CD1c-positive myeloid dendritic cell (primary cell): ENCODE measurements around the gene SEC63.
"Not testable (repeated sequence)": the region's sequence is repeated elsewhere in the genome, so short reads cannot be mapped to it uniquely, and the experiment has no call there.

Experiments
- DNase-seq: peaks from one replicate; pipeline ENCODE4 v3.0.0-alpha.2; 2016; ENCODE audit errors: extremely low spot score

SEC63 gene

GRCh38 chr6:107957909-107958688 lies at the start of gene SEC63:
Gene SEC63, minus strand, starts transcription at chr6:107958208. Its CDS starts 199 bp downstream, at chr6:107958009.
- DNase-seq, result peak; percentile 98

- DNase-seq, result no peak
Measured at GRCh38 chr6:108005961-108006360, 48.0 kb upstream of the SEC63 start.

- DNase-seq, result no peak
Measured at GRCh38 chr6:108004861-108005260, 46.9 kb upstream of the SEC63 start.

GRCh38 chr6:108002365-108003221 lies 44.6 kb upstream of the SEC63 start:
- peak; percentile 1 for DNase-seq

- DNase-seq, result no peak
Measured at GRCh38 chr6:108001696-108002231, 43.8 kb upstream of the SEC63 start.

- DNase-seq, result not testable (repeated sequence)
Measured at GRCh38 chr6:108000259-108000658, 42.3 kb upstream of the SEC63 start.

- no peak for DNase-seq
Measured at GRCh38 chr6:107999341-107999740, 41.3 kb upstream of the SEC63 start.

GRCh38 chr6:107991772-107992550 lies 34.0 kb upstream of the SEC63 start:
- no peak for DNase-seq

GRCh38 chr6:107991061-107991460 lies 33.1 kb upstream of the SEC63 start:
- no peak for DNase-seq

- not testable (repeated sequence) for DNase-seq
Measured at GRCh38 chr6:107990587-107990986, 32.6 kb upstream of the SEC63 start.

GRCh38 chr6:107989166-107990094 lies 31.4 kb upstream of the SEC63 start:
- DNase-seq, result no peak

GRCh38 chr6:107988570-107988969 lies 30.6 kb upstream of the SEC63 start:
- DNase-seq, result no peak

- no peak for DNase-seq
Measured at GRCh38 chr6:107987805-107988204, 29.8 kb upstream of the SEC63 start.

- no peak for DNase-seq
Measured at GRCh38 chr6:107985701-107986100, 27.7 kb upstream of the SEC63 start.

GRCh38 chr6:107983811-107984210 lies 25.8 kb upstream of the SEC63 start:
- DNase-seq, result no peak

GRCh38 chr6:107982486-107982885 lies 24.5 kb upstream of the SEC63 start:
- DNase-seq, result no peak

- DNase-seq, result no peak
Measured at GRCh38 chr6:107981695-107982094, 23.7 kb upstream of the SEC63 start.

- peak; percentile 18 for DNase-seq
Measured at GRCh38 chr6:107977283-107977682, 19.3 kb upstream of the SEC63 start.

GRCh38 chr6:107976155-107976783 lies 18.3 kb upstream of the SEC63 start:
- DNase-seq, result no peak

GRCh38 chr6:107973594-107973993 lies 15.6 kb upstream of the SEC63 start:
- DNase-seq, result no peak
